HG03558 (cell line): Measurements from ENCODE around the gene SPOCK1.

Experiments
- ATAC-seq: cut with Tn5 transposase; IDR thresholded peaks from one replicate; pipeline ENCODE4 v1.9.1; 2021; ENCODE audit warnings: moderate number of reproducible peaks; ENCODE audit not compliant: unreplicated experiment; ENCODE audit errors: extremely low read depth

SPOCK1 gene

GRCh38 chr5:137214446-137215189 lies 284.5 kb downstream of the SPOCK1 start:
- no peak for ATAC-seq

GRCh38 chr5:137212471-137212870 lies 286.7 kb downstream of the SPOCK1 start:
- ATAC-seq, result no peak

GRCh38 chr5:137209232-137209809 lies 289.8 kb downstream of the SPOCK1 start:
- ATAC-seq, result no peak

- no peak for ATAC-seq
These were observed 291.9 kb downstream of the SPOCK1 start for GRCh38 chr5:137207023-137207760.

GRCh38 chr5:137206030-137206715 lies 293.0 kb downstream of the SPOCK1 start:
- no peak for ATAC-seq

GRCh38 chr5:137205231-137206027 lies 293.7 kb downstream of the SPOCK1 start:
- no peak for ATAC-seq

GRCh38 chr5:137203011-137203632 lies 296.0 kb downstream of the SPOCK1 start:
- no peak for ATAC-seq

GRCh38 chr5:137201876-137202275 lies 297.2 kb downstream of the SPOCK1 start:
- ATAC-seq, result no peak

GRCh38 chr5:137200906-137201700 lies 298.0 kb downstream of the SPOCK1 start:
- ATAC-seq, result no peak

GRCh38 chr5:137199966-137200365 lies 299.2 kb downstream of the SPOCK1 start:
- no peak for ATAC-seq

GRCh38 chr5:137199201-137199600 lies 299.9 kb downstream of the SPOCK1 start:
- no peak for ATAC-seq

- no peak for ATAC-seq
These were observed 303.6 kb downstream of the SPOCK1 start for GRCh38 chr5:137195483-137195882.

GRCh38 chr5:137194300-137194699 lies 304.8 kb downstream of the SPOCK1 start:
- no peak for ATAC-seq

GRCh38 chr5:137192293-137192743 lies 306.8 kb downstream of the SPOCK1 start:
- ATAC-seq, result no peak

- no peak for ATAC-seq
These were observed 307.9 kb downstream of the SPOCK1 start for GRCh38 chr5:137191179-137191578.

GRCh38 chr5:137190441-137190840 lies 308.7 kb downstream of the SPOCK1 start:
- ATAC-seq, result no peak

- no peak for ATAC-seq
These were observed 309.1 kb downstream of the SPOCK1 start for GRCh38 chr5:137190031-137190430.

- no peak for ATAC-seq
These were observed 310.6 kb downstream of the SPOCK1 start for GRCh38 chr5:137188566-137188965.
